Chondrocyte (in vitro differentiated cells): ENCODE data around the gene FAM110D. TPM values are rescaled to one million over a fixed set of nuclear protein-coding genes. Genes with fewer than 3 reads are reported as not detected.

Experiments used
- DNase-seq: peaks from one replicate; pipeline ENCODE4 v3.0.0; 2021; ENCODE audit warnings: mixed read lengths, low spot score
- H3K27ac Mint-ChIP-seq: one replicate; pipeline ENCODE4 v1.8.0; 2021; ENCODE audit warnings: mild to moderate bottlenecking, moderate library complexity, mixed read lengths; ENCODE audit not compliant: unreplicated experiment
- H3K27me3 Mint-ChIP-seq: 2 replicates; pipeline ENCODE4 v1.8.0; 2021; ENCODE audit warnings: low read depth, mixed read lengths
- H3K36me3 Mint-ChIP-seq: 2 replicates; pipeline ENCODE4 v1.8.0; 2021; ENCODE audit warnings: low read depth, mixed read lengths
- H3K4me1 Mint-ChIP-seq: 2 replicates; pipeline ENCODE4 v1.8.0; 2021; ENCODE audit warnings: low read depth, mild to moderate bottlenecking, mixed read lengths
- H3K4me3 Mint-ChIP-seq: one replicate; pipeline ENCODE4 v1.8.0; 2021; ENCODE audit warnings: mild to moderate bottlenecking, moderate library complexity, mixed read lengths; ENCODE audit not compliant: unreplicated experiment
- H3K9me3 Mint-ChIP-seq: 2 replicates; pipeline ENCODE4 v1.8.0; 2021; ENCODE audit warnings: low read depth, mixed read lengths
- CTCF ChIP-seq: fragments of 200-600 bp; sonication (generic); IDR thresholded peaks from 2 replicates; pipeline ENCODE4 v1.5.0; 2021; ENCODE audit warnings: antibody characterized with exemption, mild to moderate bottlenecking, moderate library complexity
- total RNA-seq: library from RNA; stranded (reverse); gene quantifications from 3 replicates; pipeline ENCODE4 v1.2.1, GENCODE V29; 2021

FAM110D gene
- total RNA-seq, 1 donor from 2014 or later: 0.22 TPM

- Mint-ChIP-seq H3K4me1 (peaks cover 12% of the 10 kb centered on the region), H3K9me3 (no peaks in the 10 kb centered on the region), H3K4me3 (peak overlapping the region; percentile 64), H3K27ac (peak overlapping the region; percentile 32), H3K36me3 (no peaks in the 10 kb centered on the region), H3K27me3 (no peaks in the 10 kb centered on the region)
- no peak for DNase-seq
- TF ChIP-seq CTCF: no peak
These were observed 6.3 kb downstream of the FAM110D start for GRCh38 chr1:26164861-26165842.

- no peak for TF ChIP-seq CTCF
- Mint-ChIP-seq H3K9me3 (no peaks in the 10 kb centered on the region), H3K27me3 (no peaks in the 10 kb centered on the region), H3K4me1 (peaks cover 18% of the 10 kb centered on the region), H3K4me3 (no peak overlapping the region), H3K36me3 (no peaks in the 10 kb centered on the region), H3K27ac (no peak overlapping the region)
- no peak for DNase-seq
These were observed 7.9 kb downstream of the FAM110D start for GRCh38 chr1:26166719-26167281.

- TF ChIP-seq CTCF: no peak
- H3K4me1 Mint-ChIP-seq: peaks cover 14% of the 10 kb centered on the region
- H3K27me3 Mint-ChIP-seq: no peaks in the 10 kb centered on the region
- no peak for DNase-seq
- peak within 1 kb of the TSS; percentile 88 for H3K4me3 Mint-ChIP-seq
- H3K27ac Mint-ChIP-seq: peak within 1 kb of the TSS; percentile 82
- no peaks in the 10 kb centered on the region for H3K9me3 Mint-ChIP-seq
- H3K36me3 Mint-ChIP-seq: no peaks in the 10 kb centered on the region
These were observed 9.7 kb downstream of the FAM110D start, which contains the start of gene C1orf232 for GRCh38 chr1:26168410-26169197. Gene C1orf232, minus strand, starts transcription at chr1:26168963. Its CDS starts 464 bp downstream, at chr1:26168499.

GRCh38 chr1:26169198-26169554 is 10.3 kb downstream of the FAM110D start:
- no peak for TF ChIP-seq CTCF
- Mint-ChIP-seq H3K4me1 (peaks cover 14% of the 10 kb centered on the region), H3K9me3 (no peaks in the 10 kb centered on the region), H3K27me3 (no peaks in the 10 kb centered on the region), H3K27ac (no peak overlapping the region), H3K4me3 (peak overlapping the region; percentile 88), H3K36me3 (no peaks in the 10 kb centered on the region)
- DNase-seq: no peak
